ENCODE results near the gene TBC1D14.
"Not testable (repeated sequence)": the region's sequence is repeated elsewhere in the genome, so short reads cannot be mapped to it uniquely, and the experiment has no call there.

The TBC1D14 gene

GRCh38 chr4:7062816-7063215 is 153.2 kb downstream of the TBC1D14 start:
- DNase-seq (ENCODE audit: low read depth): peak; percentile 63

- DNase-seq (ENCODE audit: low read depth): no peak
Measured at GRCh38 chr4:7063362-7063761, 153.7 kb downstream of the TBC1D14 start.

DNA sequence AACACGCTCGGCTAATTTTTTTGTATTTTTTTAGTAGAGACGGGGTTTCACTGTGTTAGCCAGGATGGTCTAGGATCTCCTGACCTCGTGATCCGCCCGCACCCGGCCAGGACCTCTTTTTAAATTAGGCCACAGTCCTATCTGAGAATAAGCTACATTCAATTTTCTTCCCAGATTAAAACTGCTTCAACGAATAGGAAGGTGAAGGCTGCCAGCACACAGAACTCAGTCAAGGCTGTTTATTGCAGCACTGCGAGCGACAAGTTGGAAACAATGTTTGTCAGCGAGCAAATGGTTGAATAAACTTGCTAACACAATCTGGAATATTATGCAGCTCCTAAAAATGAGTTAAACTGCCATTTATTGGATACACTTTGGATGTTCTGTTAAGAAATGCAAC is 156.4 kb downstream of the TBC1D14 start:
- DNase-seq (ENCODE audit: low read depth): no peak

DNA sequence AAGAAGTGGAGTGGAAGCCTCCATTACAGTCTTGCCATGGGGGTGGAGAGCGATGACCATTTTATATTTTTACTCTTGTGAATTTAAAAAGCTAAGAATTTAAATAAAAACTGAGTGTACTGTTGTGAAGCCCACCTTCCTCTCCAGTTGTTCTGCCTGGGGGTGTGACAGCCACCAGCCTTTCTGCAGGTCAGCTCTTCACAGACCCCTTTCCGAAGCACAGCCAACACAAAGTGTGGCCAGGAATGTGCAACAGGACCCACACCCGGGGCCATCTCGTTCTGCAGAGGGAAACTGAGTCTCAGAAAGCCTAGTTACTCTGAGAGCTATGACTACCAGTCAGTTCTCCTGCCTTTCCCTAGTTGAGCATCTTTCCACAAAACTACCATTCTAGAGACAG is 156.9 kb downstream of the TBC1D14 start:
- no peak for DNase-seq (ENCODE audit: low read depth)

GRCh38 chr4:7067126-7067451 is 157.5 kb downstream of the TBC1D14 start:
- DNase-seq (ENCODE audit: low read depth): no peak

DNA sequence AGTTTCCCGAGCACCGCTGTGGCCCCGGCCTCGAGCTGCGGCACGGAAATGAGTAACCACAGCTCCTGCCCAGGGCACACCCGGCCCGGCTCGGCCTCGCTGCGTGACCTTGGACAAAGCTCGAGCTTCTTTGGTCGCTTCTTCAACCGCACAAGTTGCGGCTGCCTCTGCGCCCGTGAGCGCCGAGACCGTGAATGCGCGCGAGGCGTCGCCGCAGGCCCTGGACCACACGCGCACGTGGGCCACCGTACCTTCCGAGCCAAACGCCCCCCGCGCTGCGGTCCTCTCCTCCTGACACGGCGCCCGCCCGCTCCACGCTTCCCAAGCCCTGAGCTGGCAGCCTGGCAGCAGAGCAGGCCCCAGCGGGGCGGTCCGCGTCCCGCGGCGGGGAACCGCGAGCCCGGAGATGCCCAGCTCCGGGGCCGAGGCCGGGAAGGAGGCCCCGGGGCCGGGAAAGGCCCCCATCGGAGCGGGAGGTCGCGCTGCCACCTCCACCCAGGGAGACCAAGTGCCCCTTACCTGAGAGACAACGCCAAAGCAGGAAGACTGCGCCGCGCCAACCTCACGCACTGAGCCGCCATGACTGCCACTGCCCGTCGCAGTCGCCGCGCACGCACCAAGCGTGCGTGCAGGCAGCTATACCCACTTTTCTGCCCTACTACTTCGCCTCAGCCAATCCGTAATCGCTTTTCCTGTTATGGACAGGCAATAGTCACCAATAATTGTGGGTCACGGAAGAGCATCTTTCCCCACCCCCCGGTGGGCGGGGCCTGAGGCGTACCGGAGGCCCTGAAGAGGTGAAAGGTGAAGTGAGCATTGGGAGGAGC is 158.0 kb downstream of the TBC1D14 start, which contains the start of gene GRPEL1:
Gene GRPEL1 (minus strand): TSS at position 613 of the 827 bp plus-strand sequence. CDS start 32 bp downstream, at position 581.
- peak; percentile 99 for DNase-seq (ENCODE audit: low read depth)

GRCh38 chr4:7068279-7068842 is 158.7 kb downstream of the TBC1D14 start:
- DNase-seq (ENCODE audit: low read depth): no peak

DNA sequence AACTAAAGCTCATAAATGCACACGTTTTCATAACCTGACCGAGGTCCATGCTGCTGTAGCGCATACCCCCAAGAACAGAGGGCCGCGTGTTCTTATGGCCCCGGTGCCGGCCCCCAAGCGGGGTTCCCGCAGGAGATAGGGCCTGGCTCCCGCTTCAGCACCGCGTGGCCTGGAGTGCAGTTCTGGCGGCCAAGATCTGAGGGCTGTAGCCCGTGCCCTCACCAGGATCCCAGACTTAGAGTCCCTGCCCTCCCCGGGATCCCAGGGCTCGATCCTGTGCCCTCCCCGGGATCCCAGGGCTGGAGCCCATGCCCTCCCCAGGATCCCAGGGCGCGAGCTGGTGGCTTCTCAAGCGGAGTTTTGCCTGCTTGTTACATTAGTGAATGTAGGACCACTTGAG is 159.3 kb downstream of the TBC1D14 start:
- DNase-seq (ENCODE audit: low read depth): no peak

- DNase-seq (ENCODE audit: low read depth): peak; percentile 52
Measured at GRCh38 chr4:7070729-7071511, 161.3 kb downstream of the TBC1D14 start.

- no peak for DNase-seq (ENCODE audit: low read depth)
Measured at GRCh38 chr4:7073059-7073458, 163.4 kb downstream of the TBC1D14 start.

- DNase-seq (ENCODE audit: low read depth): peak; percentile 65
Measured at GRCh38 chr4:7073526-7074390, 164.1 kb downstream of the TBC1D14 start.

GRCh38 chr4:7074426-7074825 is 164.8 kb downstream of the TBC1D14 start:
- no peak for DNase-seq (ENCODE audit: low read depth)

GRCh38 chr4:7075962-7076695 is 166.5 kb downstream of the TBC1D14 start:
- DNase-seq (ENCODE audit: low read depth): no peak

DNA sequence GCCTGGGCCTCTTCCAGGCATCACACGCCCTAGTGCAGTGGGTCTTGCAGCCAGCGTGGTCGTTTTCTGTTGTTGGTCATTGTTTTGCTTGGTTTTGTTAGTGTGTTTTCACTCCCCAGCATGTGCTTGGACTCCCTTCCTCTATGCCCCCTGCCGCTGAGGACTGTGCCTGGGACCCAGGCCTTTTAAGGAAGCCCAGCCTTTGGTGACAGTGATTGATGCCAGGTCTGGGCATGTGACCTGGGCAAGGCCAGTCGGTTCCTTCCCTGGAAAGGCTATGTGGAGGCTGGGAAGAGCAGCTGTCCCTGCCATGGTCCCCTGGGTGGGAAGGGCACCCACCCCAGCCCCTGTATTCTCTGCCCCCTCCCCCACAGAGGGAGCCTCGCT is 167.1 kb downstream of the TBC1D14 start:
- no peak for DNase-seq (ENCODE audit: low read depth)

DNA sequence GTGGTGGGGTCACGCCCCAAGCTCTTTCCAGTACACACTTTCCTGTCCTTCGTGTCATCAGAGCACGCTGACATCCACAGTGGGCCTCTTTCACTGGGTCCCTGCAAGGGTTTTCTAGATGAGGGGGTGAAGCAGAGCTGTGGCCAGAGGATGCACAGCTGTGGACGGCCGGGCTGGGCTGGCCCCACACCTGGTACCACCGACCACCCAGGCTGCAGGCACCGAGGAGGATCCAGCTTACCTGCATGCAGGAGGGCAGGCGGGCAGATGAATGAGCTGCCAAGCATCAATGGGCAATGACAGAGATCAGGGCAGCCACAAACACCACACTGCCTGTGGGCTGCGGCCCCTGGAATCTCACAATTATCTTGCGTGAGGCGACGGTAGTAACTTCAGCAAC is 167.7 kb downstream of the TBC1D14 start:
- no peak for DNase-seq (ENCODE audit: low read depth)

- no peak for DNase-seq (ENCODE audit: low read depth)
Measured at GRCh38 chr4:7078025-7078424, 168.4 kb downstream of the TBC1D14 start.

- DNase-seq (ENCODE audit: low read depth): not testable (repeated sequence)
Measured at GRCh38 chr4:7079483-7079882, 169.9 kb downstream of the TBC1D14 start.

GRCh38 chr4:7079909-7080308 is 170.3 kb downstream of the TBC1D14 start:
- DNase-seq (ENCODE audit: low read depth): not testable (repeated sequence)

All from amniotic epithelial cell (primary cell).